ENCODE data around the gene NOS2. TPM values are rescaled to one million over a fixed set of nuclear protein-coding genes. Genes with fewer than 3 reads are reported as not detected.

The NOS2 gene
- total RNA-seq, 1 donor from 2014 or later = not detected

DNA sequence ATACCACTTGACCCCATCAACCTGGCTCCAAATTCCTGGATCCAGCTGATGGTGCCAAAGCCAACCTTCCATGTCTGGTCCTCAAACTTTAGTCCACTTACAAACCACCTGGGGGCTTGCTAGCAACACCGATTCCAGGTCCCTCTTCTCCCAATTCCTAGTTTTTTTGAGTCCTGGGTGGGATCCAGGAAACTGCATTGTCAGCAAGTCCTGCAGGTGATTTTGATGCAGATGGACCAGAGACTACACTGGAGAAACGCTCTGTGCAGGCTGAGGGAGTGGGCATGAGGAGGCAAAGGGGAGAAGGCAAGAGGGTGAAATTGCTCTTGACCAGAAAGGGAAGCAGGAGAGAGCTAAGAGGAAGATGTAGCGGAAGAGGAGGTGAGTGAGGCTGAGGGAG lies 21.0 kb upstream of the NOS2 start:
- no peak for ATAC-seq
- DNase-seq (ENCODE audit: low spot score) = no peak

DNA sequence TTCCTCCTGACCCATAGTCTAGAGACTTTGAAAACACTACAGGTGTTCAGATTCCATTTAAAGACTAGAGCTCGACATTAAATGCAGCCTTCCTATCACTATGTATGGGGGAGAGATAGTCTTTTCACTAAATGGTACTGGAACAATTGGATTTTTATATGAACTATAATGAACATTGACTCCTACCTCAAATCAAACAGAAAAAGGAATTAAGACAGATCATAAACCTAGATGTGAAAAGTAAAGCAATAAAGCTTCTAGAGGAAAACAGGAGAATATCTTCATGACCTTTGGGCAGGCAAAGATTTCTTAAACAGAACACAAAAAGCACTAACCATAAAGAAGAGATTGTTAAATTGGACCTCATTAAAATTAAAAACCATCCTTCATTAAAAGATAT lies 18.8 kb upstream of the NOS2 start:
- DNase-seq (ENCODE audit: low spot score) = no peak
- no peak for ATAC-seq

DNA sequence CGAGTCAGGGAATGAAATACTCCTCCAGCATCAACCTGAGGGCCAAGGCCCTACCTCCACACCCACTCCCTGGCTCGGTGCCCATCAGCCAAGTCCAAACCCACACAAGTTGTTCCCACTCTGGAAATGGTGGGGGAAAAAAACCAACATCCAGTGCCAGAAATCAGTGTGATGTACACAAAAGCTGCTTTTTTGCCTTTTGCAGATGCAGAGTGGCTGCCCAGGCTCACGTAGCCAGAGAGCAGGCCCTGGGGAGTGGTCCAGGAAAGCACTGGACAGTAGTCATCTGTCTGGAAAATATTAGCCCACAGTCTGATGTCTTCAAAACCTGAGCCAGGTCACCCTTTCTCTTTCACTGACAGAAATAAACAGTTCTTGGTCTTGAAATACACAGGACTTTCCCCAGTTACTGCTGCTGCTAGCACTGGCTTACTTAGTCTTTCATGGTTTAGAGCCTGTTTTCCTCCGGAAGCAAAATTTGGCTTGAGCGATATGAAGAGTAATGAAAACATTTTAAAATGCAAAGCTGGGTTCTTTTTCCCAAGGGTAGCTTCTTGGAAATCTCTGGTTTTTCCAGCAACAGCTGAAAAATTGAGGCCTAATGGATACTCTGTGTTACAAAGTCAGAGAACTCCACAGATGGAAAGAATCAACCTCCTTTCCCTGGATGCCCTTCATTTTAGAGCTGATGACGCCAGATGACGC lies 18.2 kb upstream of the NOS2 start:
- no peak for ATAC-seq

GRCh38 chr17:27817731-27818130 lies 17.4 kb upstream of the NOS2 start:
- ATAC-seq = no peak
- DNase-seq (ENCODE audit: low spot score) = no peak

More for the DNA sequence above, 18.2 kb upstream of the NOS2 start:
- no peak for DNase-seq (ENCODE audit: low spot score)

- no peak for ATAC-seq
- no peak for DNase-seq (ENCODE audit: low spot score)
Measured at GRCh38 chr17:27816946-27817345, 16.6 kb upstream of the NOS2 start.

- ATAC-seq = no peak
Measured at GRCh38 chr17:27811961-27812360, 11.6 kb upstream of the NOS2 start.

GRCh38 chr17:27810902-27811557 lies 10.7 kb upstream of the NOS2 start:
- DNase-seq (ENCODE audit: low spot score) (no peak), ATAC-seq (no peak)

More at GRCh38 chr17:27811961-27812360, 11.6 kb upstream of the NOS2 start:
- no peak for DNase-seq (ENCODE audit: low spot score)

DNA sequence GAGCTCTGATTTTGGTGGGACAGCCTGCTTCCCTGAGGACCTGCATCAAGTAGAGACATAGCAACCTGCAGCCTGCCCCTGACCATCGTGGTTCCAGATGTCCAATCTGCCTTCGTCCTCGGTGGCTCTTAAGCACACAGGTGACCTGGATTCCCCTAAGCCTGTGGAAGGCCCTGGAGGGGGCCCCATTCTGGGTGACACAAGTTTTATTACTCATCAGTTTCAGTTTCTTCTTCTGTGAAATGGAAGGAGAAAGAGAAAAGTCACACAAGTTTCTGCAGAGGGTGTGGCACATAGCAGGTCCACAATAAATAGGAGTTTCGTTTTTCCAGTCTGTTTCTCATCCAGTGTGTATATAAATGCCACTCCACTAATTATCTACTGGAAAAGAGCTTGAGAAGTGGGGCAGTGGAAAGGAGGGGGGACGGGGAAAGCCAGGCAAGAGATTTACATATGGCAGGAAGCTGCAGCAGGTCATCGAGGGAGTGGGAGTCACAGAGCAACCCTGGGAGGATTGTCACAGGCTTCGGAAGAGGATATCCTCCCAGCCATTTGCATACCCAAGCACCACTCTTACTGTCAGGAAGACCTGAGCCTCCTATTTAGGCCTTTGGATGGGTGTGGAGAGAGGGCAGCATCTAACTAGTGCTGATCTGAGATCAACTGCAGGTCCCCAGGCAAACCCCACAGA lies 10.0 kb upstream of the NOS2 start:
- ATAC-seq (no peak), DNase-seq (ENCODE audit: low spot score) (no peak)

GRCh38 chr17:27809555-27809954 lies 9.2 kb upstream of the NOS2 start:
- no peak for ATAC-seq

DNA sequence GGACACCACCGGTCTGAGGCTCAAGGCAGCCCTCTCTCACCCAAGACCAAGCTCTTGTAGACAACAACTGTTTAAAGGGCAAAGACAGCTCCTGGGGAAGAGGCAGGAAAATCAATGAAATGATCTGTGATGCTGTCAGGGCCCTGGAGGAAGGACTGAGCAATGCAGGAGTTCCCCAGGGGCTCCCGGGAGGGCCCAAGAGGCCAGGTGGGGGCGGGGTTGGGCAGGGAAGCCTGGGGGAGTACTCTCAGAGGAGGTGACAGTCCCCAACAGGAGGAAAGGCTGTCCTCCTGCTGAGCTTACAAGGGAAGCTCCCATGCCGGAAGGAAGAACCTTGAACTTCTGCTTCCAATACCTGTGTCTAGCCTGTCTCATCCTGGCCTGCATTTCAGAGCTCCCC lies 8.3 kb upstream of the NOS2 start:
- DNase-seq (ENCODE audit: low spot score) = no peak
- ATAC-seq = no peak

More at GRCh38 chr17:27809555-27809954, 9.2 kb upstream of the NOS2 start:
- no peak for DNase-seq (ENCODE audit: low spot score)

GRCh38 chr17:27807567-27808470 lies 7.5 kb upstream of the NOS2 start:
- no peak for DNase-seq (ENCODE audit: low spot score)
- ATAC-seq = peak; percentile 67

DNA sequence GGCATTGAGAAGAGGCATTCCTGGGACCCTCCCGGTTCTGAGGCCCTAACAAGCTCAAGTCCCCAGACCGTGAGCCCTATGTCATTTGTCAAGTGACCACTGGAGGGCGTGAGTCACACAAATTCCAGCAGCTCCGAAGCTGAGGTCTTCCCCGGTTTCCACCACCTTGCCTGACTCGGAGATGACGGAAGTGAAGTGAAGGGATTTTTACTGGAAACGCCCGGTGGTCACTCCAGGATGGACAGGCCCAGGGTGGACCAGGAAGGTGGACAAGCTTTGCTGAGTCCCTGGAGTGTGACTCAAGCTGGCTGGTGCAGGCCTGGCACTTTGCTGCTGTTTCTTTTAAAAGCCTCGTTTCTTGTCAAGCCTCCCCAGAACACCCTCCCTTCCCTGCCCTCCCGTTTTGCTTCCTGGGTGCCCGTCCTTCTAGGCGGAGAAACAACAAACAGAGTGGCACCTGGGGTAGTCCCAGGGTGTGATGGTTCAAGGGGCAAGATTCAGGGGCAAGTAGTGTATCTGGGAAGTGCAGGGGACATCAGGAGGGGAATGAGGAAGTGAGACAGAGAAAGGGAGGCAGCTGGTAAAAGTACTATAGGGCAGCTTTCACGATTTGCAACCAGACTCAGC lies 5.3 kb upstream of the NOS2 start:
- ATAC-seq = peak; percentile 90
- DNase-seq (ENCODE audit: low spot score) = peak; percentile 82

DNA sequence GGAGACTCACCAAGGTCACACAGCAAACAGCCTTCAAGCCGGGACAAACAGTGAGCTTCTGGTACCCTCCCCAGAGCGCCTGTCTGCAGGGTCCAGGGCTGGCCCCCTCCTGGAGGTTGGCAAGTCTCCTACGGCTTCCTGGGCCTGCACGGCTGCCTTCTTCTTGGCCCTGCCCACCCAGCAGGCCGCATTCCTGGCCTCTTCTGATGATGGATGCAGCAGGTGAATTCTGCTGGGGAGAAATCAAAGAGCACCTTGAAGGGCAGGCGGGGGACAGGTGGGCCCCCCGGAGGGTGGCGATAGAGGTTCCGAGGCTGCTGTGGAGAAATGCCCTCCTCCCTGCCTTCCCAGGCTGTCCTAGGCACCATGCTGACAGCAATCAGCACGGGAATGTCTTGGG lies 3.8 kb upstream of the NOS2 start:
- ATAC-seq = no peak
- no peak for DNase-seq (ENCODE audit: low spot score)

- ATAC-seq = no peak
- DNase-seq (ENCODE audit: low spot score) = no peak
Measured at GRCh38 chr17:27802962-27803680, 2.8 kb upstream of the NOS2 start.

GRCh38 chr17:27802033-27802432 lies 1.7 kb upstream of the NOS2 start:
- DNase-seq (ENCODE audit: low spot score) = no peak
- ATAC-seq = no peak

- ATAC-seq (no peak), DNase-seq (ENCODE audit: low spot score) (no peak)
Measured at GRCh38 chr17:27798376-27798775, 2.0 kb downstream of the NOS2 start.

GRCh38 chr17:27797390-27798091 lies 2.8 kb downstream of the NOS2 start:
- DNase-seq (ENCODE audit: low spot score) = no peak
- ATAC-seq = no peak

DNA sequence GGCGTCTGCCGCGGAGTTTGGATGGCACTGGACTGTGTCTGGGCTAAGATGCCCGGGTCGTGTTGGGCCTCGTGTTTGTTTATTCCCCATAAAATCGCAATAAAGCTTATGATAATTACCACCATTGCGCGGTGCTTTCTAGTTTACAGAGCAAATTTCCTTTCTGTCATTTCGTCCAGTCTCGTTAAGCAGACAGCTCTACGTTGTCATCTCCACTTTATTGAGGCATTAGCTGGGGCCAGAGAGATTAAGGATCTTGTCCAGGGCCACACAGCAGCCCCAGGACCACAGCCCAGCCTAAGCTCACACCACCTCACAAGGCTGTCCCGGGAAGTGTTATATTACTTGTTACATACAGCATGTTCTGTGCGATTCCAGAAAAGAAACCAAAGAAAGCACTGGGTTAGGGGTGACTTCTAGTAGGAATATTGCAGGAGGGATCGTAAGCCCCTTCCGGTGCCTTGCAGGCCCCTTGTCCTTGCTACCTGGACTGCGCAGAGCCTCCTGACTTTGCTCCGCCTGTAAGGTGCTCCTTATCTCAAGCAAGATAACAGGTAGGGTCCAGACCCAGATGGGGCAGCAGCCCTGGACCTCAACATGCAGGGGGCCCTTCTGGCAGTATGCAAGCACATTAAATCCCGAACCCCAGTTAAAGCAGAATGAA lies 6.3 kb downstream of the NOS2 start:
- no peak for ATAC-seq

More for the DNA sequence above, 6.3 kb downstream of the NOS2 start:
- DNase-seq (ENCODE audit: low spot score) = no peak
